Activated T-cell treated with anti-CD3 and anti-CD28 coated beads for 48 hours (primary cell): ENCODE measurements around the gene KCNJ18.
"Not testable (repeated sequence)": the region's sequence is repeated elsewhere in the genome, so short reads cannot be mapped to it uniquely, and the experiment has no call there.

Experiments used
- DNase-seq: peaks from one replicate; pipeline ENCODE4 v3.0.0-alpha.2; 2020; ENCODE audit warnings: low read depth

Gene KCNJ18

DNA sequence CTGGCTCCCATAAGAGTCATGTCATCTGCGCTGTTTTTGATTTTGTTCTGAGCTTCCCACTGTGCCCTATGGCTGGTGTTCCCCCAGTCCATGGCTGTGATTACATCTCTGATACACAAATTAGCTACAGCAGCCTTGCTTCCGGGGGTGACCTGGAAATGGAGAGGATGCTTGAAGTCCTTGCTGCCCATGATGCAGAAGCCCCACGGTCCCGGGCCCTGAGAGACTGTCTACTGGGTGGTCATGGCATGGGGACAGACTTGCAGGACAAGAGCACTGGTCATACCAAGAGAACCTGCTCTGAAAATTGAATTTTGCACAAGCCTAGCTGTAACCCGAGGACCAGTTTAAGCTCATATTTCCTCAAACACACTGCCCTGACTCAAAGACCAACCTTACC, 38.8 kb downstream of the KCNJ18 start:
- DNase-seq = not testable (repeated sequence)

DNA sequence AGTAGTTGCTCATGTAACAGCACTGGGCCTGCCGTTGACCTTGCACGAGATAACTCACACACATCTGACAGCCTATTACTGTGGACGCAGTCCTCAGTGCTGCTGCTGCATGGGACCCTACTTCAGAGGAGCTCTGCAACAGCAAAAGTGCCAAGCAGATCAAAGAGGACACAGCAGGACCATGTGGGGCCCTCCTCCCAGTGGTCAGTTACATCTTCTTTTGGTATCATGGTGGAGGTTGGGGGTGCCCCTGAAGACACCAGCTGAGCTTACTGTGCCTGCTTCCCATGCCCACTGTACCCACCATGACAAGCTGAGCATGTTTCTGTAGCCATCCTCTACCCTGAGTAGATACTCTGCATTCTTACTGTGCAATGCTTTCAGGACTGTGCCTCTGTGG, 41.6 kb downstream of the KCNJ18 start:
- DNase-seq = not testable (repeated sequence)

GRCh38 chr17:21735814-21736213, 43.5 kb downstream of the KCNJ18 start:
- not testable (repeated sequence) for DNase-seq

- DNase-seq = not testable (repeated sequence)
Observed at GRCh38 chr17:21737015-21737580, 44.8 kb downstream of the KCNJ18 start.

- not testable (repeated sequence) for DNase-seq
Observed at GRCh38 chr17:21738241-21738640, 45.9 kb downstream of the KCNJ18 start.

- DNase-seq = not testable (repeated sequence)
Observed at GRCh38 chr17:21738877-21739474, 46.7 kb downstream of the KCNJ18 start.

GRCh38 chr17:21739485-21739884, 47.2 kb downstream of the KCNJ18 start:
- not testable (repeated sequence) for DNase-seq

- not testable (repeated sequence) for DNase-seq
Observed at GRCh38 chr17:21740836-21741235, 48.5 kb downstream of the KCNJ18 start.

- DNase-seq = not testable (repeated sequence)
Observed at GRCh38 chr17:21741520-21741919, 49.2 kb downstream of the KCNJ18 start.

DNA sequence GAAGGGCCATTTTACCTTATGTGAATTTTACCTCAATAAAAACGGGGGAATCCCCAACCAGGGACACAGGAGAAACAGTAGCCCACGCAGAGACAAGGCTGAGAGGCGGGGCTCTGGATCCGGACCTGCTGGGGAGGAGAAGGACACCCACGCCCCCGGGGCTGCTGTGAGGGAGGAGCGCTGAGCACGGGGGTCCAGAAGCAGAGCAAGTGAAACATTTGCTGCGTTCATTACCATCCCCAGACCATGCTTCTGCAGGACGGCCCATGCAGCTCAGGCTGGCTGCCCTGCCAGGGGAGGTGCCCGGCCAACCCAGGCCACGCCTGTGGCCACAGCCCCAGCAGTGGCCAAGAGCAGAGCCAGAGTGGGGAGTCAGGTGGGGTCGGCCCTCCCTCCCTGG, 50.0 kb downstream of the KCNJ18 start:
- DNase-seq = no peak

- DNase-seq = not testable (repeated sequence)
Observed at GRCh38 chr17:21744151-21744550, 51.8 kb downstream of the KCNJ18 start.

GRCh38 chr17:21744621-21745020, 52.3 kb downstream of the KCNJ18 start:
- DNase-seq = not testable (repeated sequence)

DNA sequence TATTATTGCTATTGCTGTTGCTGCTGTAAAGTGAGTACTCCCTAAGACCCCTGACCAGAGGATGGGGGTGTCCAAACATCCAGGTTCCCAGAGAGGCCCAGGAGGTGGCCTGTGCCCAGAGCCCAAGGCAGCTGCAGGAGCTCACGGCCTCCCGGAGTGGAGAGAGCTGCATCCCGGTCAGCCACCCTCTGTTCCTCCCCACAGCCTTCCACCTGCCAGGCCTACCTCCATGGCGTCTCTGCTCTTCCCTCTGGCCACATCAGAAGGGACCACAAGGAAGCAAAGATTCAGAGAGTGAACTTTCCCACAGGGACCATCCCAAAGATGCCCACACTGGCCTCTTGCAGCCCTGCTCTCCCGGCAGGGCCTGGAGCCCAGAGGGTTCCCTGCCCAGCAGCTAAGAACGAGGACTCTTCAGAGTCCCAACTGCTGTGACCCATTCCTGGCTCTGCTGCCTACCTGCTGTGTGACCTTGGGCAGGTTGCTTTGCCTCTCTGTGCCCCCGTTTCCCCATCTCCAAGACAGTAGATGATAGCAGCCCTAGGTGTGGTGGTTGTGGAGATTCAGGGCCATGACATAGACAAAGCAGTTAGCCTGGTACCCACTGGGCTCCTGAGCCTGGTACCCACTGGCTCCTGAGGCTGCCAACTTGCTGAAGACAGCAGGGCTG, 53.2 kb downstream of the KCNJ18 start:
- DNase-seq = not testable (repeated sequence)

DNA sequence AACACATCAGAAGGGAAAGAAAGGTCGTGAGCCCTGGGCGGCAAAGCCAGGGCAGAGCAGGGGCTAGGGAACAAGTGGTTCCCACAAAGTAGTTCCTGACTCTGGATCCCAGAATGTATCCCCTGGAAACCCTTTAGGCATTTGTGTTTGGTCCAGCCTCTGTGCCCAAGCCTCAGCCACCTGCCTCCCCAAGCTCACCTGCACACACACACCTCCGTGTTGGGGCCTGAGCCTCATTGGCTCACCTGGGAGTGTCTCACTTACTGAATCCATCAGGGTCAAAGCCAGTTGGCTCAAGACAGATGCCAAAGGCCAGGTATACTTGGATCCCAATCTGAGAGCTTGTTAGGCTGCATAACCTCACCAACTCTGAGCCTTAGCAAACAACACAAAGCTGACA, 54.1 kb downstream of the KCNJ18 start:
- DNase-seq = not testable (repeated sequence)

DNA sequence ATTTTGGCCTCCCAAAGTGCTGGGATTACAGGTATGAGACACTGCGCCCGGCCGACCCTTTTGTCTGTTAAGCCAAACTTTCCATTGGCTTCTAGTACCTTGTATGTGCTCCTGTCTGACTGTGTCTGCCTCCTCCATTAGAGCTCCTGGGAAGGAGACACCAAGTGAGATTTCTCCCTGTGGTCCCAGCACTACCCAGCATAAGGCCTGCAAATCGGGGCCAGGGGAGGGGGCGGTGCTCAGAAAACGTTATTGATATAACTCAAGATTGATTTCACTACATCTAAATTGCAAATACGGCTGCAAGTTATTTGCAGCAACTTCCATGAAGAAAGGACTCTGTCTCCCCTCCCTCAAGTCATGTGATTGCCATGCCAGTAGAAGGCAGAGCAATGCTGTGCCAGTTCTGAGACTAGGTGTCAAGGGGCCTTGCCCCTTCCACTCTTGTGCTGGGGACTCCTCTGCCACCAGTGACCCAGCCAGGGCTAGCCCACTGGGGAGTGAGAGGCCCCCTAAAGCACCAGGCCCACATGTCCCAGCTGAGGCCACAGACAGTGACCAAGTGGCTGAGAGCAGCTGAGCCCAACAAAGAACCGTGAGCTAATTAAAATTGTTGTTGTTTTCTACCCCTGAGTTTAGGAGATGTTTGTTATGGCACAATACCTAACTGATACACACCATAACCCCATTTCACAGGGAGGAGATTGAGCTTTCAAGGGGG, 55.0 kb downstream of the KCNJ18 start:
- not testable (repeated sequence) for DNase-seq

DNA sequence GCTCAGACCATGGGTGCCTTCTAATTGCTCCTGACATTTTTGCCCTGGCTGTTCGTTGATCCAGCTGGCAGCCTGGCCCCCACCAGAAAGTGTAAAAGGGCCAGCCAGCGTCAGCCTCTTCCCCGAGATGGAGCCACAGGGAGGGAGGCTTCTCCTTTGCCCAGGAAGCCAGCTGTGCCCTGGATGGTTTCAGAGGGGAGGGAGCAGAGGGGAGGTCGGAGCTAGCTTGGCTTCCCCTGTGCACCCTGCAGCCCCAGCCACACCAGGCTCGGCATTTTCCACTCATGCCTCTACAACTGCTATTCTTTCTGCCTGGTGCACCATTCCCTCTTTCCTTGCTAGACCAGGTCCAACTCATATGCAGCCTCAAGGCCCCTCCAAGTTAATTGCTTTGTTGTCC, 56.4 kb downstream of the KCNJ18 start:
- not testable (repeated sequence) for DNase-seq

DNA sequence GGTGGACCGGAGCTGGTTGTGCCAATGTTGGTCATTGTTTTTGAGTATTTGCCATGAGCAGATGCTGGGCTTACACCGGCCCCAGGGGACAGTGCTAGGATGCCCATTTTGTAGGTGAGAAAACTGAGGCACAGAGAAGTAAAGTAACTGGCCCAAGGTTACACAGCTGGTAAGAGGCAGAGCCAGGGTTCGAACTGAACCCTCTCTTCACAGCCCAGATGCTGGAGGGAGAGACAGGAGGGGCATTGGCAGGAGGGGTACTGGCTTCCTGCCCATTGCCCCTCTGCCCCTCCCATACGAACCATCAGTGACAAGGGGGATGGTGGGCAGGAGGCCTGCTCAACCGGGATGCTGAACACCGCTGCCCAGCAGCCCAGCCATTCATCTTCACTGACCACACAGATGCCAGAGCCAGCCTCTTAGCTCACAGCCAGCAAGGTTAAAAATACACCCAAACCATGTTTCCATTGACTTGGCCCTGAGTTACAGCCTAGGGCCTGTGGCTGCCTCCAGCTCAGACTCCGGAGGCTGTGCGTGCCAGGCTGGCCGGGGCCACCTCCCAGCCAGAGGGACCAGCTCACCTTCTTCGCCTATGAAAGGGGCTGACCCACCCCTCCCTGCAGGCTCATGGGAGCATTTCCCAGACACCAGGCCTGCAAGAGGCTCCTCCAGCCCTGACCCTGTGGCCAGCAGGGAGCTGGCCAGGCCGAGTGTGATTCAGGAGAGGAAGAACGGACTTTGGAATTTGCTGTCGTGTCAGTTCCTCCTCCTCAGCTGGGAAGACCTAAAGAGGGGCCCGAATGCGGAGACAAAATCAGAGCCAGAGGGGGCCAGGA, 57.6 kb downstream of the KCNJ18 start:
- DNase-seq = not testable (repeated sequence)

DNA sequence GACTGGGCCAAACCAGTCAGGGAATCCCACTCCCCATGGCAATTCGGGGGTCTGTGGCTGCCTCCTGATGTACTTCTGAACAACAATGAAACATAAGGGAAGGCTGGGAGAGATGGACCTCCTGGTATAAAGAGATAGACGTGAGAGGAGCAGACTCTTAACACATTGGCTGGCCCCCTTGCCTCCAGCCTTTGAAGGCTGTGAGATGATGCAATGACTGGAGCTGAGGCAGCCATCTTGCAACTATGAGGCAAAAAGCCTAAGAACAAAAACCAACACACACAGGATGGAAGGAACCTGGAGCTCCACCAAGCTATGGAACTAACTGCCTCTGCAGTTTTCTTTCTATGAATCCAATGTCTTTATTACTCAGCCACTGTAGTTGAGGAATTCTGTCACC, 58.8 kb downstream of the KCNJ18 start:
- DNase-seq = not testable (repeated sequence)
